ENCODE data around the gene TENT4A. TPM values are rescaled to one million over a fixed set of nuclear protein-coding genes. Genes with fewer than 3 reads are reported as not detected.

The TENT4A gene
- total RNA-seq, 1 experiment from 2014 or later, result 51.7 TPM

- Histone ChIP-seq H3K9me3 (ENCODE audit: low read depth, low read length, poor library complexity, severe bottlenecking) (no peaks in the 10 kb centered on the region), H3K4me3 (ENCODE audit: low read depth, low read length, poor library complexity, severe bottlenecking) (no peak overlapping the region), H3K27me3 (replicated peaks; ENCODE audit: insufficient read depth, low read depth, low read length, poor library complexity) (no peaks in the 10 kb centered on the region), H3K36me3 (ENCODE audit: insufficient read depth, low read length, poor library complexity, severe bottlenecking) (no peaks in the 10 kb centered on the region), H3K27ac (ENCODE audit: low read depth, low read length, poor library complexity, severe bottlenecking) (no peak overlapping the region), H3K4me1 (ENCODE audit: insufficient read depth, low read length, poor library complexity, severe bottlenecking) (no peaks in the 10 kb centered on the region)
- TF ChIP-seq EZH2 (IDR thresholded peaks at IDR 0.05; ENCODE audit: borderline replicate concordance, low read depth, low read length, poor library complexity, severe bottlenecking) (no peak), CTCF (conservative IDR thresholded peaks at IDR 0.05; ENCODE audit: low read depth, low read length) (no peak)
- ChIA-PET CTCF (no interaction called here), POLR2A (ENCODE audit: low non-redundant PET) (no interaction called here)
- no peak for DNase-seq (ENCODE audit: low spot score)
- BruUV-seq (replicated peaks), result no TSS peak
- intact Hi-C loops (cut with micrococcal nuclease; ENCODE audit: unreplicated experiment), result no loop called here
These were observed 8.1 kb upstream of the TENT4A start for GRCh38 chr5:6705088-6705487.

GRCh38 chr5:6705959-6706358, 7.3 kb upstream of the TENT4A start:
- H3K4me3 ChIP-seq (ENCODE audit: low read depth, low read length, poor library complexity, severe bottlenecking), result no peak overlapping the region
- POLR2A ChIA-PET (ENCODE audit: low non-redundant PET), result no interaction called here
- H3K36me3 ChIP-seq (ENCODE audit: insufficient read depth, low read length, poor library complexity, severe bottlenecking), result no peaks in the 10 kb centered on the region
- DNase-seq (ENCODE audit: low spot score), result no peak
- TF ChIP-seq EZH2 (IDR thresholded peaks at IDR 0.05; ENCODE audit: borderline replicate concordance, low read depth, low read length, poor library complexity, severe bottlenecking), result no peak
- no peak for TF ChIP-seq CTCF (conservative IDR thresholded peaks at IDR 0.05; ENCODE audit: low read depth, low read length)
- no peaks in the 10 kb centered on the region for H3K27me3 ChIP-seq (replicated peaks; ENCODE audit: insufficient read depth, low read depth, low read length, poor library complexity)
- intact Hi-C loops (cut with micrococcal nuclease; ENCODE audit: unreplicated experiment), result no loop called here
- H3K27ac ChIP-seq (ENCODE audit: low read depth, low read length, poor library complexity, severe bottlenecking), result no peak overlapping the region
- H3K4me1 ChIP-seq (ENCODE audit: insufficient read depth, low read length, poor library complexity, severe bottlenecking), result no peaks in the 10 kb centered on the region
- no peaks in the 10 kb centered on the region for H3K9me3 ChIP-seq (ENCODE audit: low read depth, low read length, poor library complexity, severe bottlenecking)
- CTCF ChIA-PET, result no interaction called here
- no TSS peak for BruUV-seq (replicated peaks)

GRCh38 chr5:6707852-6708251, 5.4 kb upstream of the TENT4A start:
- H3K4me3 ChIP-seq (ENCODE audit: low read depth, low read length, poor library complexity, severe bottlenecking), result no peak overlapping the region
- no peak overlapping the region for H3K27ac ChIP-seq (ENCODE audit: low read depth, low read length, poor library complexity, severe bottlenecking)
- no peaks in the 10 kb centered on the region for H3K9me3 ChIP-seq (ENCODE audit: low read depth, low read length, poor library complexity, severe bottlenecking)
- no peaks in the 10 kb centered on the region for H3K27me3 ChIP-seq (replicated peaks; ENCODE audit: insufficient read depth, low read depth, low read length, poor library complexity)
- H3K36me3 ChIP-seq (ENCODE audit: insufficient read depth, low read length, poor library complexity, severe bottlenecking), result no peaks in the 10 kb centered on the region
- no peak for DNase-seq (ENCODE audit: low spot score)
- BruUV-seq (replicated peaks), result no TSS peak
- no peaks in the 10 kb centered on the region for H3K4me1 ChIP-seq (ENCODE audit: insufficient read depth, low read length, poor library complexity, severe bottlenecking)
- TF ChIP-seq EZH2 (IDR thresholded peaks at IDR 0.05; ENCODE audit: borderline replicate concordance, low read depth, low read length, poor library complexity, severe bottlenecking) (no peak), CTCF (conservative IDR thresholded peaks at IDR 0.05; ENCODE audit: low read depth, low read length) (no peak)
- CTCF ChIA-PET, result no interaction called here
- intact Hi-C loops (cut with micrococcal nuclease; ENCODE audit: unreplicated experiment), result no loop called here
- POLR2A ChIA-PET (ENCODE audit: low non-redundant PET), result no interaction called here
